GM23338 (cell line): ENCODE data around the gene RNFT2. TPM values are rescaled to one million over a fixed set of nuclear protein-coding genes. Genes with fewer than 3 reads are reported as not detected.

Experiments
- ATAC-seq: fragments of 200-7000 bp; cut with Tn5 transposase; 3 replicates; pipeline ENCODE4 v1.9.1; 2020
- DNase-seq: peaks from one replicate; pipeline ENCODE4 v3.0.0-alpha.2; 2015; ENCODE audit warnings: low spot score
- H2AFZ ChIP-seq: fragments of 200-600 bp; sonication (generic); 2 replicates; pipeline ENCODE4 v1.8.0; 2016; ENCODE audit warnings: antibody characterized with exemption, mild to moderate bottlenecking, moderate library complexity
- H3F3A ChIP-seq: fragments of 200-600 bp; sonication (generic); replicated peaks from 2 replicates; pipeline ENCODE4 v1.8.0; 2017; ENCODE audit warnings: antibody characterized with exemption, mixed run types, low read depth
- H3K27ac ChIP-seq: fragments of 200-600 bp; sonication (generic); 2 replicates; pipeline ENCODE4 v1.6.1; 2016; ENCODE audit warnings: low read depth
- H3K27me3 ChIP-seq: fragments of 200-600 bp; sonication (generic); 2 replicates; pipeline ENCODE4 v1.8.0; 2016; ENCODE audit warnings: mild to moderate bottlenecking, mixed run types, moderate library complexity; ENCODE audit not compliant: insufficient read depth
- H3K36me3 ChIP-seq: fragments of 200-600 bp; sonication (generic); 2 replicates; pipeline ENCODE4 v1.8.0; 2016; ENCODE audit warnings: mild to moderate bottlenecking; ENCODE audit not compliant: insufficient read depth
- H3K4me1 ChIP-seq: fragments of 200-600 bp; sonication (generic); 2 replicates; pipeline ENCODE4 v1.8.0; 2016; ENCODE audit warnings: mild to moderate bottlenecking, moderate library complexity; ENCODE audit not compliant: insufficient read depth
- H3K4me2 ChIP-seq: fragments of 200-600 bp; sonication (generic); 2 replicates; pipeline ENCODE4 v1.7.1; 2017; ENCODE audit warnings: mixed run types
- H3K4me3 ChIP-seq: fragments of 200-600 bp; sonication (generic); 2 replicates; pipeline ENCODE4 v1.6.1; 2016; ENCODE audit warnings: mixed run types
- H3K79me2 ChIP-seq: fragments of 200-600 bp; sonication (generic); replicated peaks from 2 replicates; pipeline ENCODE4 v1.8.0; 2017; ENCODE audit warnings: mild to moderate bottlenecking; ENCODE audit not compliant: insufficient read depth
- H3K9me2 ChIP-seq: fragments of 200-600 bp; sonication (generic); 2 replicates; pipeline ENCODE4 v1.8.0; 2017; ENCODE audit not compliant: insufficient read depth
- H4K20me1 ChIP-seq: fragments of 200-600 bp; sonication (generic); replicated peaks from 2 replicates; pipeline ENCODE4 v1.8.0; 2017; ENCODE audit warnings: mild to moderate bottlenecking; ENCODE audit not compliant: insufficient read depth
- H3K27ac Mint-ChIP-seq: 2 replicates; pipeline ENCODE4 v1.8.0; 2020; ENCODE audit warnings: inconsistent platforms, mild to moderate bottlenecking, moderate library complexity, mixed read lengths
- H3K27me3 Mint-ChIP-seq: 3 replicates; pipeline ENCODE4 v1.8.0; 2022; ENCODE audit warnings: low read depth, mild to moderate bottlenecking, moderate library complexity, mixed read lengths, inconsistent platforms; ENCODE audit not compliant: insufficient read depth, poor library complexity
- H3K36me3 Mint-ChIP-seq: 3 replicates; pipeline ENCODE4 v1.8.0; 2021; ENCODE audit warnings: low read depth, mild to moderate bottlenecking, inconsistent platforms, moderate library complexity, mixed read lengths
- H3K4me1 Mint-ChIP-seq: 3 replicates; pipeline ENCODE4 v1.8.0; 2020; ENCODE audit warnings: mild to moderate bottlenecking, inconsistent platforms, mixed read lengths
- H3K4me3 Mint-ChIP-seq: 3 replicates; pipeline ENCODE4 v1.8.0; 2021; ENCODE audit warnings: moderate library complexity, mild to moderate bottlenecking, inconsistent platforms, mixed read lengths
- H3K9me3 Mint-ChIP-seq: 3 replicates; pipeline ENCODE4 v1.8.0; 2020; ENCODE audit warnings: moderate library complexity, mild to moderate bottlenecking, inconsistent platforms, mixed read lengths
- CREB1 ChIP-seq: fragments of 250-450 bp; sonication (Bioruptor Pico); IDR thresholded peaks from 2 replicates; pipeline ENCODE4 v1.5.0; 2020; ENCODE audit warnings: low read depth, mild to moderate bottlenecking, moderate library complexity
- EZH2 ChIP-seq: fragments of 200-600 bp; sonication (generic); IDR thresholded peaks from one replicate; pipeline ENCODE4 v1.8.0; 2017; ENCODE audit warnings: antibody characterized with exemption, mild to moderate bottlenecking, low read depth; ENCODE audit not compliant: unreplicated experiment
- EZH2phosphoT487 ChIP-seq: fragments of 200-600 bp; sonication (generic); IDR thresholded peaks from one replicate; pipeline ENCODE4 v1.8.1; 2018; ENCODE audit warnings: antibody characterized with exemption; ENCODE audit not compliant: unreplicated experiment
- JUNB ChIP-seq: IDR thresholded peaks from one replicate; pipeline ENCODE4 v1.6.1; 2016; ENCODE audit warnings: antibody characterized with exemption; ENCODE audit not compliant: unreplicated experiment
- NANOG ChIP-seq: IDR thresholded peaks from 2 replicates; pipeline ENCODE4 v1.6.1; 2016; ENCODE audit warnings: antibody characterized with exemption, borderline replicate concordance
- POLR2AphosphoS5 ChIP-seq: IDR thresholded peaks from 2 replicates; pipeline ENCODE4 v1.6.1; 2016; ENCODE audit warnings: antibody characterized with exemption, low read depth
- STAT1 ChIP-seq: IDR thresholded peaks from one replicate; pipeline ENCODE4 v1.6.1; 2016; ENCODE audit warnings: antibody characterized with exemption; ENCODE audit not compliant: unreplicated experiment
- ZNF114 ChIP-seq: fragments of 250-450 bp; sonication (Bioruptor Pico); IDR thresholded peaks from 2 replicates; pipeline ENCODE4 v1.5.0; 2020; ENCODE audit warnings: mild to moderate bottlenecking, moderate library complexity
- ZNF331 ChIP-seq: fragments of 250-450 bp; sonication (Bioruptor Pico); IDR thresholded peaks from 2 replicates; pipeline ENCODE4 v1.5.0; 2020; ENCODE audit warnings: low read depth, mild to moderate bottlenecking, moderate library complexity
- polyA plus RNA-seq: library from polyadenylated mRNA; unstranded; fragments of >200 nt; fragmentation: Nextera tagmentation; extraction: Ambion mirVana; gene quantifications from 2 replicates; pipeline ENCODE4 v1.2.1, GENCODE V29; 2016
- total RNA-seq: library from RNA; depleted of rRNA; stranded (reverse); fragments of >200 nt; shearing (Covaris generic); gene quantifications from 2 replicates; pipeline ENCODE4 v1.2.3, GENCODE V29; 2014
- TF ChIP-seq, protein P1 (sequence below): IDR thresholded peaks from one replicate; pipeline ENCODE4 v1.6.1; 2018; ENCODE audit warnings: antibody characterized with exemption; ENCODE audit not compliant: unreplicated experiment
- TF ChIP-seq, protein P2 (sequence below): IDR thresholded peaks from 2 replicates; pipeline ENCODE4 v1.6.1; 2016; ENCODE audit warnings: antibody characterized with exemption
- TF ChIP-seq, protein P3 (sequence below): fragments of 250-450 bp; sonication (Bioruptor Pico); IDR thresholded peaks from 2 replicates; pipeline ENCODE4 v1.5.0; 2020; ENCODE audit warnings: mild to moderate bottlenecking, moderate library complexity
- TF ChIP-seq, protein P4 (sequence below), 2 experiments: fragments of 200-600 bp in 1 of 2; sonication (generic) in 1 of 2; conservative IDR thresholded peaks; 2 replicates each; pipeline versions ENCODE4 v1.5.1 to v1.6.1; 2016 to 2017; ENCODE audit warnings: antibody characterized with exemption in 2 of 2, low read depth in 2 of 2, mild to moderate bottlenecking in 2 of 2, moderate library complexity in 1 of 2

RNFT2 gene
- total and polyA plus RNA-seq, 2 experiments from 2014 or later: 19.3 to 22.9 TPM

DNA sequence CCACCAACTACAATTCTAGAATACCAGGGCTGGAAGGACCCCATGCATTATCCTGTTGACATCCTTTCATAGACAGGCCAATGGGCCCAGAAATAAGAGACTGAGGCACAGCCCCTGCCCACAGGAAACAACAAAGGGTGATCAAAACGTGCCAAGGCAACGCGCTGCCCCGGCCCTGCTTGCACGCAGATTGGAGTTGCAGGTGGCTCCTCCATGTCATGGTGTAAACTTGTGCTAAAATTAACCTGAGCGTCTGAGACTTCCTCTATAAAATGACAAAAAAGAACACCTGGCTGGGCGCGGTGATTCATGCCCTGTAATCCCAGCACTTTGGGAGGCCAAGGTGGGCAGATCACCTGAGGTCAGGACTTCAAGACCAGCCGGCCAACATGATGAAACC, 30.4 kb upstream of the RNFT2 start:
- ATAC-seq (no peak), DNase-seq (no peak)
- no peaks in the 10 kb centered on the region for H3K9me3 Mint-ChIP-seq
- Histone ChIP-seq H3K27me3 (no peaks in the 10 kb centered on the region), H3K79me2 (no peaks in the 10 kb centered on the region), H3K4me2 (no peak overlapping the region), H3K9me2 (no peaks in the 10 kb centered on the region), H3K36me3 (no peaks in the 10 kb centered on the region), H3K27ac (no peak overlapping the region), H4K20me1 (no peaks in the 10 kb centered on the region), H3K4me3 (no peak overlapping the region), H3K4me1 (no peaks in the 10 kb centered on the region), H3F3A (no peaks in the 10 kb centered on the region; the same call in 1 of the 2 replicates), H2AFZ (no peak overlapping the region)
- H3K4me3 Mint-ChIP-seq: no peak overlapping the region
- H3K36me3 Mint-ChIP-seq: no peaks in the 10 kb centered on the region; the same call in 2 of the 3 replicates
- TF ChIP-seq, protein P1, sequence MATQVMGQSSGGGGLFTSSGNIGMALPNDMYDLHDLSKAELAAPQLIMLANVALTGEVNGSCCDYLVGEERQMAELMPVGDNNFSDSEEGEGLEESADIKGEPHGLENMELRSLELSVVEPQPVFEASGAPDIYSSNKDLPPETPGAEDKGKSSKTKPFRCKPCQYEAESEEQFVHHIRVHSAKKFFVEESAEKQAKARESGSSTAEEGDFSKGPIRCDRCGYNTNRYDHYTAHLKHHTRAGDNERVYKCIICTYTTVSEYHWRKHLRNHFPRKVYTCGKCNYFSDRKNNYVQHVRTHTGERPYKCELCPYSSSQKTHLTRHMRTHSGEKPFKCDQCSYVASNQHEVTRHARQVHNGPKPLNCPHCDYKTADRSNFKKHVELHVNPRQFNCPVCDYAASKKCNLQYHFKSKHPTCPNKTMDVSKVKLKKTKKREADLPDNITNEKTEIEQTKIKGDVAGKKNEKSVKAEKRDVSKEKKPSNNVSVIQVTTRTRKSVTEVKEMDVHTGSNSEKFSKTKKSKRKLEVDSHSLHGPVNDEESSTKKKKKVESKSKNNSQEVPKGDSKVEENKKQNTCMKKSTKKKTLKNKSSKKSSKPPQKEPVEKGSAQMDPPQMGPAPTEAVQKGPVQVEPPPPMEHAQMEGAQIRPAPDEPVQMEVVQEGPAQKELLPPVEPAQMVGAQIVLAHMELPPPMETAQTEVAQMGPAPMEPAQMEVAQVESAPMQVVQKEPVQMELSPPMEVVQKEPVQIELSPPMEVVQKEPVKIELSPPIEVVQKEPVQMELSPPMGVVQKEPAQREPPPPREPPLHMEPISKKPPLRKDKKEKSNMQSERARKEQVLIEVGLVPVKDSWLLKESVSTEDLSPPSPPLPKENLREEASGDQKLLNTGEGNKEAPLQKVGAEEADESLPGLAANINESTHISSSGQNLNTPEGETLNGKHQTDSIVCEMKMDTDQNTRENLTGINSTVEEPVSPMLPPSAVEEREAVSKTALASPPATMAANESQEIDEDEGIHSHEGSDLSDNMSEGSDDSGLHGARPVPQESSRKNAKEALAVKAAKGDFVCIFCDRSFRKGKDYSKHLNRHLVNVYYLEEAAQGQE: no peak
- TF ChIP-seq ZNF331 (CRISPR knock-in tag) (no peak), ZNF114 (no peak), NANOG (no peak), CREB1 (CRISPR knock-in tag) (no peak), JUNB (no peak), STAT1 (no peak), EZH2phosphoT487 (no peak), POLR2AphosphoS5 (no peak), EZH2 (no peak)
- TF ChIP-seq, protein P2, sequence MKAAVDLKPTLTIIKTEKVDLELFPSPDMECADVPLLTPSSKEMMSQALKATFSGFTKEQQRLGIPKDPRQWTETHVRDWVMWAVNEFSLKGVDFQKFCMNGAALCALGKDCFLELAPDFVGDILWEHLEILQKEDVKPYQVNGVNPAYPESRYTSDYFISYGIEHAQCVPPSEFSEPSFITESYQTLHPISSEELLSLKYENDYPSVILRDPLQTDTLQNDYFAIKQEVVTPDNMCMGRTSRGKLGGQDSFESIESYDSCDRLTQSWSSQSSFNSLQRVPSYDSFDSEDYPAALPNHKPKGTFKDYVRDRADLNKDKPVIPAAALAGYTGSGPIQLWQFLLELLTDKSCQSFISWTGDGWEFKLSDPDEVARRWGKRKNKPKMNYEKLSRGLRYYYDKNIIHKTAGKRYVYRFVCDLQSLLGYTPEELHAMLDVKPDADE: no peak
- TF ChIP-seq, protein P3, sequence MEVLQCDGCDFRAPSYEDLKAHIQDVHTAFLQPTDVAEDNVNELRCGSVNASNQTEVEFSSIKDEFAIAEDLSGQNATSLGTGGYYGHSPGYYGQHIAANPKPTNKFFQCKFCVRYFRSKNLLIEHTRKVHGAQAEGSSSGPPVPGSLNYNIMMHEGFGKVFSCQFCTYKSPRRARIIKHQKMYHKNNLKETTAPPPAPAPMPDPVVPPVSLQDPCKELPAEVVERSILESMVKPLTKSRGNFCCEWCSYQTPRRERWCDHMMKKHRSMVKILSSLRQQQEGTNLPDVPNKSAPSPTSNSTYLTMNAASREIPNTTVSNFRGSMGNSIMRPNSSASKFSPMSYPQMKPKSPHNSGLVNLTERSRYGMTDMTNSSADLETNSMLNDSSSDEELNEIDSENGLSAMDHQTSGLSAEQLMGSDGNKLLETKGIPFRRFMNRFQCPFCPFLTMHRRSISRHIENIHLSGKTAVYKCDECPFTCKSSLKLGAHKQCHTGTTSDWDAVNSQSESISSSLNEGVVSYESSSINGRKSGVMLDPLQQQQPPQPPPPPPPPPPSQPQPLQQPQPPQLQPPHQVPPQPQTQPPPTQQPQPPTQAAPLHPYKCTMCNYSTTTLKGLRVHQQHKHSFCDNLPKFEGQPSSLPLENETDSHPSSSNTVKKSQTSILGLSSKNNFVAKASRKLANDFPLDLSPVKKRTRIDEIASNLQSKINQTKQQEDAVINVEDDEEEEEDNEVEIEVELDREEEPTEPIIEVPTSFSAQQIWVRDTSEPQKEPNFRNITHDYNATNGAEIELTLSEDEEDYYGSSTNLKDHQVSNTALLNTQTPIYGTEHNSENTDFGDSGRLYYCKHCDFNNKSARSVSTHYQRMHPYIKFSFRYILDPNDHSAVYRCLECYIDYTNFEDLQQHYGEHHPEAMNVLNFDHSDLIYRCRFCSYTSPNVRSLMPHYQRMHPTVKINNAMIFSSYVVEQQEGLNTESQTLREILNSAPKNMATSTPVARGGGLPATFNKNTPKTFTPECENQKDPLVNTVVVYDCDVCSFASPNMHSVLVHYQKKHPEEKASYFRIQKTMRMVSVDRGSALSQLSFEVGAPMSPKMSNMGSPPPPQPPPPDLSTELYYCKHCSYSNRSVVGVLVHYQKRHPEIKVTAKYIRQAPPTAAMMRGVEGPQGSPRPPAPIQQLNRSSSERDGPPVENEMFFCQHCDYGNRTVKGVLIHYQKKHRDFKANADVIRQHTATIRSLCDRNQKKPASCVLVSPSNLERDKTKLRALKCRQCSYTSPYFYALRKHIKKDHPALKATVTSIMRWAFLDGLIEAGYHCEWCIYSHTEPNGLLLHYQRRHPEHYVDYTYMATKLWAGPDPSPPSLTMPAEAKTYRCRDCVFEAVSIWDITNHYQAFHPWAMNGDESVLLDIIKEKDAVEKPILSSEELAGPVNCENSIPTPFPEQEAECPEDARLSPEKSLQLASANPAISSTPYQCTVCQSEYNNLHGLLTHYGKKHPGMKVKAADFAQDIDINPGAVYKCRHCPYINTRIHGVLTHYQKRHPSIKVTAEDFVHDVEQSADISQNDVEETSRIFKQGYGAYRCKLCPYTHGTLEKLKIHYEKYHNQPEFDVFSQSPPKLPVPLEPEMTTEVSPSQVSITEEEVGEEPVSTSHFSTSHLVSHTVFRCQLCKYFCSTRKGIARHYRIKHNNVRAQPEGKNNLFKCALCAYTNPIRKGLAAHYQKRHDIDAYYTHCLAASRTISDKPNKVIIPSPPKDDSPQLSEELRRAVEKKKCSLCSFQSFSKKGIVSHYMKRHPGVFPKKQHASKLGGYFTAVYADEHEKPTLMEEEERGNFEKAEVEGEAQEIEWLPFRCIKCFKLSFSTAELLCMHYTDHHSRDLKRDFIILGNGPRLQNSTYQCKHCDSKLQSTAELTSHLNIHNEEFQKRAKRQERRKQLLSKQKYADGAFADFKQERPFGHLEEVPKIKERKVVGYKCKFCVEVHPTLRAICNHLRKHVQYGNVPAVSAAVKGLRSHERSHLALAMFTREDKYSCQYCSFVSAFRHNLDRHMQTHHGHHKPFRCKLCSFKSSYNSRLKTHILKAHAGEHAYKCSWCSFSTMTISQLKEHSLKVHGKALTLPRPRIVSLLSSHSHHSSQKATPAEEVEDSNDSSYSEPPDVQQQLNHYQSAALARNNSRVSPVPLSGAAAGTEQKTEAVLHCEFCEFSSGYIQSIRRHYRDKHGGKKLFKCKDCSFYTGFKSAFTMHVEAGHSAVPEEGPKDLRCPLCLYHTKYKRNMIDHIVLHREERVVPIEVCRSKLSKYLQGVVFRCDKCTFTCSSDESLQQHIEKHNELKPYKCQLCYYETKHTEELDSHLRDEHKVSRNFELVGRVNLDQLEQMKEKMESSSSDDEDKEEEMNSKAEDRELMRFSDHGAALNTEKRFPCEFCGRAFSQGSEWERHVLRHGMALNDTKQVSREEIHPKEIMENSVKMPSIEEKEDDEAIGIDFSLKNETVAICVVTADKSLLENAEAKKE (CRISPR knock-in tag): no peak
- TF ChIP-seq, protein P4, sequence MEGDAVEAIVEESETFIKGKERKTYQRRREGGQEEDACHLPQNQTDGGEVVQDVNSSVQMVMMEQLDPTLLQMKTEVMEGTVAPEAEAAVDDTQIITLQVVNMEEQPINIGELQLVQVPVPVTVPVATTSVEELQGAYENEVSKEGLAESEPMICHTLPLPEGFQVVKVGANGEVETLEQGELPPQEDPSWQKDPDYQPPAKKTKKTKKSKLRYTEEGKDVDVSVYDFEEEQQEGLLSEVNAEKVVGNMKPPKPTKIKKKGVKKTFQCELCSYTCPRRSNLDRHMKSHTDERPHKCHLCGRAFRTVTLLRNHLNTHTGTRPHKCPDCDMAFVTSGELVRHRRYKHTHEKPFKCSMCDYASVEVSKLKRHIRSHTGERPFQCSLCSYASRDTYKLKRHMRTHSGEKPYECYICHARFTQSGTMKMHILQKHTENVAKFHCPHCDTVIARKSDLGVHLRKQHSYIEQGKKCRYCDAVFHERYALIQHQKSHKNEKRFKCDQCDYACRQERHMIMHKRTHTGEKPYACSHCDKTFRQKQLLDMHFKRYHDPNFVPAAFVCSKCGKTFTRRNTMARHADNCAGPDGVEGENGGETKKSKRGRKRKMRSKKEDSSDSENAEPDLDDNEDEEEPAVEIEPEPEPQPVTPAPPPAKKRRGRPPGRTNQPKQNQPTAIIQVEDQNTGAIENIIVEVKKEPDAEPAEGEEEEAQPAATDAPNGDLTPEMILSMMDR (conservative IDR thresholded peaks at IDR 0.05; ENCODE audit: low read depth in 2 of 2): no peak
- H3K27me3 Mint-ChIP-seq: peaks cover 9% of the 10 kb centered on the region
- no peak overlapping the region for H3K27ac Mint-ChIP-seq
- peaks cover 8% of the 10 kb centered on the region; the same call in 2 of the 3 replicates for H3K4me1 Mint-ChIP-seq
